ENCODE results near the gene ADGRL2.

The ADGRL2 gene

GRCh38 chr1:81805537-81806431 lies 5.0 kb downstream of the ADGRL2 start:
- no peak for DNase-seq (ENCODE audit: low read depth)
- no peak for TF ChIP-seq CTCF (IDR thresholded peaks at IDR 0.05; ENCODE audit: low read length, missing control alignments)
- no peak overlapping the region for H3K4me3 ChIP-seq (replicated peaks; ENCODE audit: low read depth, low read length)

GRCh38 chr1:81806432-81806770 lies 5.7 kb downstream of the ADGRL2 start:
- TF ChIP-seq CTCF (IDR thresholded peaks at IDR 0.05; ENCODE audit: low read length, missing control alignments) = no peak
- DNase-seq (ENCODE audit: low read depth) = no peak
- no peak overlapping the region for H3K4me3 ChIP-seq (replicated peaks; ENCODE audit: low read depth, low read length)

GRCh38 chr1:81808760-81809159 lies 8.0 kb downstream of the ADGRL2 start:
- TF ChIP-seq CTCF (IDR thresholded peaks at IDR 0.05; ENCODE audit: low read length, missing control alignments) = no peak
- no peak overlapping the region for H3K4me3 ChIP-seq (replicated peaks; ENCODE audit: low read depth, low read length)
- DNase-seq (ENCODE audit: low read depth) = no peak

GRCh38 chr1:81809808-81810207 lies 9.1 kb downstream of the ADGRL2 start:
- TF ChIP-seq CTCF (IDR thresholded peaks at IDR 0.05; ENCODE audit: low read length, missing control alignments) = no peak

GRCh38 chr1:81811757-81812371 lies 11.1 kb downstream of the ADGRL2 start:
- DNase-seq (ENCODE audit: low read depth) = no peak
- no peak overlapping the region for H3K4me3 ChIP-seq (replicated peaks; ENCODE audit: low read depth, low read length)
- peak; percentile 37 for TF ChIP-seq CTCF (IDR thresholded peaks at IDR 0.05; ENCODE audit: low read length, missing control alignments)

More at GRCh38 chr1:81809808-81810207, 9.1 kb downstream of the ADGRL2 start:
- H3K4me3 ChIP-seq (replicated peaks; ENCODE audit: low read depth, low read length) = no peak overlapping the region
- DNase-seq (ENCODE audit: low read depth) = no peak

GRCh38 chr1:81812712-81813111 lies 12.0 kb downstream of the ADGRL2 start:
- peak; percentile 42 for DNase-seq (ENCODE audit: low read depth)
- no peak overlapping the region for H3K4me3 ChIP-seq (replicated peaks; ENCODE audit: low read depth, low read length)
- no peak for TF ChIP-seq CTCF (IDR thresholded peaks at IDR 0.05; ENCODE audit: low read length, missing control alignments)
